ENCODE measurements around the gene CLP1.
"Not testable (repeated sequence)": the region's sequence is repeated elsewhere in the genome, so short reads cannot be mapped to it uniquely, and the experiment has no call there.

CLP1 gene

DNA sequence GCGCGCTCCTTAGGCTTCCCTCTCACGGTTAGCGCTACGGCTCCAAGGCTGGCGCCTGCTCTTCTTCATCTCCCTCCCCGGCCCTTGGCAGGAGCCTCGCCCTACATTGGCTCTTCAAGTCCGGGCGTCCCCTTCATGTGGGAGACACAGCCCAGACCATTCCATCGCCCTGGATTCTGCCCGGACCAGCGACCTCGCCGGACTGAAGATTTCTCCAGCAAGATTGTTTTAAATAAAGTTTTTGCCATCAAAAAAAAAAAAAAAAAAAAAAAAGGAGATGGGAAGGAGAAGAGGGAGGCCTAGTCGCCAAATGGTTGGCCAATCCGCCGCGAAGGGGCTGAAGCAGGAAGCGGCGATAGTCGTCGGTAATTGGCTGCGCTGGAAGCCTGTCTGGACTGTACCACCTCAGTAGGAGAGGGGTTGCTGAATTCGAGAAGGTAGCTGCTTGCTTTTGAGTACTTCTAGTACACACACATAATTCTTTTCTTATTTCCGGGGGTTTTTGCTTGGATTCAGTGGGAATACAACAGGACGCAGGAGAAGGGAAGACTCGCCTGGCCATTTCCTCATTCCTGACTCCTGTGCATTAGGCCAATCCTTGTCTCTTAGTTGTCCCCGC is 9.7 kb downstream of the CLP1 start:
- DNase-seq = peak; percentile 86

- DNase-seq = peak; percentile 99
Measured at GRCh38 chr11:57667736-57668433, 10.3 kb downstream of the CLP1 start, which contains the start of gene ZDHHC5. TSS of gene ZDHHC5 (plus strand) at chr11:57668114. CDS start at chr11:57673091, 4,977 bp downstream.

DNA sequence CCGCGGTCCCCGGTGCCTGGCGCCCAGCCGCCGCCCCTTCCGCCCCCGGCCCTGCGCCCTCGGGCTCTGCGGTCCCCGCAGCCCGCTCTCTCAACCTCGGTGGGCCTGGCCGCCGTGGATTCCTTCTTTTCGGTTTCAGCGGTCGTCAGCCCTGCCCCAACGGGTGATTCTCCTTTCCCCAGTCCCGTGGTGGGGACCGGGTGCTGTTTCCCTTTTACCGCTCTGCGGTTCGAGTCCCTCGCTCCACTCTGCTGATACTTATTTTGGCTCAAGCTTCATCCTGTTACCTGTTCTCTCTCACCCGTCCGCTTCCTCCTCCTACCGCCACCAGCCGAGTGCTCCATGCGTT is 10.8 kb downstream of the CLP1 start:
- DNase-seq = no peak

- no peak for DNase-seq
Measured at GRCh38 chr11:57674251-57674650, 16.7 kb downstream of the CLP1 start.

GRCh38 chr11:57675176-57675941 is 17.8 kb downstream of the CLP1 start:
- no peak for DNase-seq

DNA sequence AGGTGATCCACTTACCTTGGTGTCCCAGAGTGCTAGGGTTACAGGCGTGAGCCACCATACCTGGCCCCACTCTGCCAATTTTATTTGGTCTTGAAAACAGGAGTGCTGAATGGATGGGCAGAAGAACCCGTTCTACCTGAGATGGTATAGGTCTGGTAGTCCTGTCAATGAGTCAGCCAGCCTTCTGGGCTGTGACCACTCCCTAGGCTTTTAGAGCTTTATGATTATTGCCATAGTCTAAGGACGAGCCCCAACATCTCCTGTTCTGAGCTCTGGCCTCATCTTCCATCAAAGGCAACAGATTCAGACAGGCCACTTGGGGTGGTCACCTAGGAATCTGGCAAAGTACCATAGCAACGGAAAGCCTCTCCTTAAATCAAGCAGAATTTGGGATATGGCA is 21.8 kb downstream of the CLP1 start:
- no peak for DNase-seq

DNA sequence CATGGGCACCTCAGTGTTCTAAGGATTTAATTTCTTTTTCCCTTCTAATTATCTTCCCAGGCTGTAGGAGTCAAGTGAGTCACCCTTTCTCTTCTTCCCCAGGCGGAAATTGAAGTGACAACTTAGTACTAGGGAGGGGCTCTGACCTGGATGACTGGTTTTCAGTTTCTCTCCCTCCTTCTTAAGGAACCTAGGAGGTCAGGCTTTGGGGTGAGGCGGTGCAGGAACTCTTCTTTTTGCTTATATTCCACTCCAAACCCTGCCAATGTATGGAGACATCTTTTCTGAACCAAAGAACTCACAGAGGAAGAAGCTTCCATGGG is 23.0 kb downstream of the CLP1 start:
- DNase-seq = no peak

DNA sequence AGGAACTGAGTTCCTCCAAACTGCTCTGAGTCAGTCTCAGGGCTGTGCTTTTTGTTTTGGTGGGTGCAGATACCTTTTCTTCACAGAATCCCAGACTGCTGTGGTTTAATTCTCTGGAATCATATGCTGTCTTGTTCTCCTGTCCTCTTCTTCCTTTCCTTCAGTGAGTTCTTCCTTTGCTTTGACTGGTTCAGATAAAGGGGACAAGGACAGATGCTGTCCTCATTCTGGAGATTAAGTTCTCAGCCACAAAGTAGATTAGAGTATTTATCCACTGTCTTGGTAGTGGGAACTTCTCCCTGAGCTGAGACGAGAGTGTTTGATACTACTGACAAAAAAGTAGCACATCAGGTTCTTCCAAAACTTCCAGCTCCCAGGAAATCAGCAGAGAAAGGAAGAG is 23.6 kb downstream of the CLP1 start:
- no peak for DNase-seq

GRCh38 chr11:57690474-57690873 is 32.9 kb downstream of the CLP1 start:
- not testable (repeated sequence) for DNase-seq

GRCh38 chr11:57698843-57699365 is 41.3 kb downstream of the CLP1 start:
- DNase-seq = no peak

GRCh38 chr11:57699813-57700212 is 42.3 kb downstream of the CLP1 start:
- DNase-seq = no peak

GRCh38 chr11:57700425-57700824 is 42.9 kb downstream of the CLP1 start:
- DNase-seq = no peak

GRCh38 chr11:57703341-57703740 is 45.8 kb downstream of the CLP1 start:
- DNase-seq = no peak

DNA sequence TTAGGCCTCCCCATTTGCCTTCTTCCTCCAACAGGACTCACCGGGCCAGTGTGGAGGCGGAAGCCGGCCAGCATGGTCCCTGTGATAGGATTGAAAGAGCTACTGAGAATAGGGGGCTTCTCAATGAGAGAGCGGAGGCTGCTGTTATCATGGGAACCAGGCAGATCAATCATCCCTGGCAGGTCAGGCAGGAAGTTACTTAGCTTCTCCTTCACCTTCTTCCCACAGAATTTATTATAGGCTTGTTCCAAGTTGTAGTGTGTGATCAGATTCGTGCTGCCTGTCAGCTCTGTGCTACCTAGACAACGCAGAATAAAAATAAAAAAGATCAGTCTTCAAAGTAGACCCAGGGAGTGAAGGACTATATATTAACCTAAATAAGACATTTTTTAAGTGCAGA is 47.4 kb downstream of the CLP1 start:
- DNase-seq = no peak

DNA sequence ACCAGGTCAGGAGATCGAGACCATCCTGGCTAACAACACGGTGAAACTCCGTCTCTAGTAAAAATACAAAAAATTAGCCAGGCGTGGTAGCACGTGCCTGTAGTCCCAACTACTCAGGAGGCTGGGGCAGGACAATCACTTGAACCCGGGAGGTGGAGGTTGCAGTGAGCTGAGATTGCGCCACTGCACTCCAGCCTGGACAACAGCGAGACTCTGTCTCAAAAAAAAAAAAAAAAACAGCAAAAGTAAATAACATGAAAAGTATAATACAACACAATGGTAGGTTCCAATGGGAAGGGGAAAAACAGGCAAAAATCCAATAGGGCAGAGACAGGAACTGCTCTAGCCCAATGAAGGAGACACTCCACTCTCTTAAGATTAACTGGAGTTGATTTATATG is 47.9 kb downstream of the CLP1 start:
- DNase-seq = not testable (repeated sequence)

DNA sequence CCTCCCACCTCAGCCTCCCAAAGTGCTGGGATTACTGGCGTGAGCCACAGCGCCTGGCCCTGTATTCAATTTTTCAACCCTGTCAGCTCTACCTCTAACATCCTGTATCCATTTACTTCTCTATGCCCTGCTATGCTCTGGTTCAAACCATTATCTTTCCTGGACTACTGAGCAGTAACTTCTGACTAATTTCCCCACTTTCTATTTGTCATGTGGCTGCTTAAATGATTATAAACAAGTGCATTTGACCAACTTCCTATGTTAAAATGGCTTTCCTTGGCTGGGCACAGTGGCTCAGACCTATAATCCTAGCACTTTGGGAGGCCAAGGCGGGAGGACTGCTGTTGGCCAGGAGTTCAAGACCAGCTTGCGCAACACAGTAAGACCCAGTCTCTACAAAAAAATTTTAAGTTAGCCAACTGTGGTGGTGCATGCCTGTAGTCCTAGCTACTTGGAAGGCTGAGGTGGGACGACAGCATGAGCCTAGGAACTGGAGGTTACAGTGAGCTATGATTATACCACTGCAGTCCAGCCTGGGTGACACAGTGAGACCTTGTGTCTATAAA is 52.3 kb downstream of the CLP1 start:
- no peak for DNase-seq
